Fibroblast of lung (primary cell): ENCODE data around the gene CRYBG1. TPM values are rescaled to one million over a fixed set of nuclear protein-coding genes. Genes with fewer than 3 reads are reported as not detected.

ENCODE experiments used
- DNase-seq, 2 donors: peaks; one replicate each; pipeline versions ENCODE4 v3.0.0 to v3.0.0-alpha.2; 2010; ENCODE audit warnings: low read depth in 2 of 2
- H2AFZ ChIP-seq: 2 replicates; pipeline ENCODE4 v1.5.1; 2012; ENCODE audit warnings: low read length, control low read depth, inconsistent platforms
- H3K27ac ChIP-seq: 2 replicates; pipeline ENCODE4 v1.5.1; 2011; ENCODE audit warnings: low read length, control low read depth; ENCODE audit not compliant: insufficient read depth
- H3K27me3 ChIP-seq: 2 replicates; pipeline ENCODE4 v1.5.1; 2011; ENCODE audit warnings: mild to moderate bottlenecking, low read length; ENCODE audit not compliant: control insufficient read depth, insufficient read depth
- H3K36me3 ChIP-seq: 2 replicates; pipeline ENCODE4 v1.5.1; 2011; ENCODE audit warnings: low read length; ENCODE audit not compliant: control insufficient read depth, insufficient read depth
- H3K4me1 ChIP-seq: 2 replicates; pipeline ENCODE4 v1.5.1; 2011; ENCODE audit warnings: low read length; ENCODE audit not compliant: control insufficient read depth, insufficient read depth; ENCODE audit errors: extremely low read depth
- H3K4me2 ChIP-seq: 2 replicates; pipeline ENCODE4 v1.5.1; 2011; ENCODE audit warnings: low read length, control low read depth; ENCODE audit not compliant: insufficient read depth; ENCODE audit errors: extremely low read depth
- H3K4me3 ChIP-seq, 4 experiments: fragments of 200-600 bp in 1 of 4; sonication (generic) in 1 of 4; replicated peaks in 1 of 4; 2 replicates each; pipeline ENCODE4 v1.5.1; 2011 to 2016; ENCODE audit warnings: low read length in 4 of 4, low read depth in 3 of 4, mild to moderate bottlenecking in 3 of 4, control low read depth in 2 of 4, inconsistent platforms in 1 of 4, mixed read lengths in 1 of 4; ENCODE audit not compliant: insufficient read depth in 1 of 4; ENCODE audit errors: control extremely low read depth in 1 of 4
- H3K79me2 ChIP-seq: 2 replicates; pipeline ENCODE4 v1.5.1; 2012; ENCODE audit warnings: mild to moderate bottlenecking, low read length, inconsistent platforms; ENCODE audit not compliant: control insufficient read depth, insufficient read depth
- H3K9ac ChIP-seq: 2 replicates; pipeline ENCODE4 v1.5.1; 2011; ENCODE audit warnings: mild to moderate bottlenecking, low read length, control low read depth; ENCODE audit not compliant: insufficient read depth
- H3K9me3 ChIP-seq: 2 replicates; pipeline ENCODE4 v1.5.1; 2012; ENCODE audit warnings: low read depth, low read length; ENCODE audit not compliant: control insufficient read depth, insufficient read depth
- H4K20me1 ChIP-seq: 2 replicates; pipeline ENCODE4 v1.5.1; 2011; ENCODE audit warnings: low read length; ENCODE audit not compliant: control insufficient read depth, insufficient read depth; ENCODE audit errors: extremely low read depth
- CTCF ChIP-seq, 2 donors: IDR thresholded peaks in 1 of 2; conservative IDR thresholded peaks in 1 of 2; 1 replicate in 1 of 2; 2 replicates in 1 of 2; pipeline ENCODE4 v1.5.1; 2011 to 2012; ENCODE audit warnings: low read length in 2 of 2, control low read depth in 1 of 2, inconsistent platforms in 1 of 2, low read depth in 1 of 2, mild to moderate bottlenecking in 1 of 2
- EZH2 ChIP-seq: IDR thresholded peaks from 2 replicates; pipeline ENCODE4 v1.5.1; 2012; ENCODE audit warnings: low read length, control low read depth, mild to moderate bottlenecking; ENCODE audit errors: missing control alignments
- polyA plus RNA-seq, 2 donors: library from polyadenylated mRNA; depleted of rRNA in 1 of 2; stranded (reverse) in 1 of 2; unstranded in 1 of 2; fragments of >200 nt; gene quantifications; 2 replicates each; pipeline ENCODE4 v1.2.1, GENCODE V29; 2011 to 2012; ENCODE audit warnings: missing spikeins in 1 of 2
- total RNA-seq: library from RNA; depleted of rRNA; stranded (reverse); fragments of >200 nt; gene quantifications from 2 replicates; pipeline ENCODE4 v1.2.1, GENCODE V29; 2014

The CRYBG1 gene
- total and polyA plus RNA-seq, 2 donors (not counting 1 experiment from before 2014, with no cell fraction given), result 4.3 to 10.1 TPM

- H4K20me1 ChIP-seq, result peaks cover 2% of the 10 kb centered on the region
- no peaks in the 10 kb centered on the region for H3K4me1 ChIP-seq
Observed at GRCh38 chr6:106316375-106316766, 44.1 kb upstream of the CRYBG1 start.

GRCh38 chr6:106318061-106318460 is 42.5 kb upstream of the CRYBG1 start:
- no peak for DNase-seq
- H3K27me3 ChIP-seq, result no peaks in the 10 kb centered on the region
- no peak overlapping the region for H2AFZ ChIP-seq
- no peaks in the 10 kb centered on the region for H3K36me3 ChIP-seq
- no peaks in the 10 kb centered on the region for H3K9me3 ChIP-seq
- peaks cover 2% of the 10 kb centered on the region for H4K20me1 ChIP-seq
- H3K4me1 ChIP-seq, result no peaks in the 10 kb centered on the region
- no peak overlapping the region for H3K9ac ChIP-seq
- H3K4me3 ChIP-seq, result no peak overlapping the region
- H3K4me2 ChIP-seq, result no peak overlapping the region
- peaks cover 54% of the 10 kb centered on the region for H3K79me2 ChIP-seq
- TF ChIP-seq CTCF (conservative IDR thresholded peaks at IDR 0.05 in 1 of 2, IDR thresholded peaks at IDR 0.05 in 1 of 2; ENCODE audit: low read depth in 1 of 2, low read length in 2 of 2) (no peak), EZH2 (no peak)
- H3K27ac ChIP-seq, result no peak overlapping the region

More at GRCh38 chr6:106316375-106316766, 44.1 kb upstream of the CRYBG1 start:
- H3K36me3 ChIP-seq, result peaks cover under 1% of the 10 kb centered on the region
- TF ChIP-seq CTCF (conservative IDR thresholded peaks at IDR 0.05 in 1 of 2, IDR thresholded peaks at IDR 0.05 in 1 of 2; ENCODE audit: low read depth in 1 of 2, low read length in 2 of 2) (no peak), EZH2 (no peak)
- no peak overlapping the region for H3K9ac ChIP-seq
- no peaks in the 10 kb centered on the region for H3K9me3 ChIP-seq
- DNase-seq, result no peak
- no peak overlapping the region for H2AFZ ChIP-seq
- no peak overlapping the region for H3K4me3 ChIP-seq
- peaks cover 40% of the 10 kb centered on the region for H3K79me2 ChIP-seq
- no peak overlapping the region for H3K27ac ChIP-seq
- no peak overlapping the region for H3K4me2 ChIP-seq
- H3K27me3 ChIP-seq, result no peaks in the 10 kb centered on the region

GRCh38 chr6:106318851-106319250 is 41.7 kb upstream of the CRYBG1 start:
- Histone ChIP-seq H4K20me1 (peaks cover 2% of the 10 kb centered on the region), H3K4me1 (peaks cover under 1% of the 10 kb centered on the region), H3K4me3 (no peak overlapping the region), H3K9me3 (no peaks in the 10 kb centered on the region), H3K79me2 (peaks cover 60% of the 10 kb centered on the region), H3K36me3 (no peaks in the 10 kb centered on the region), H3K27me3 (no peaks in the 10 kb centered on the region), H2AFZ (no peak overlapping the region), H3K27ac (no peak overlapping the region), H3K4me2 (no peak overlapping the region), H3K9ac (no peak overlapping the region)
- TF ChIP-seq EZH2 (no peak), CTCF (conservative IDR thresholded peaks at IDR 0.05 in 1 of 2, IDR thresholded peaks at IDR 0.05 in 1 of 2; ENCODE audit: low read depth in 1 of 2, low read length in 2 of 2) (no peak)
- DNase-seq, result no peak
